ENCODE measurements around the gene CLCN4. TPM values are rescaled to one million over a fixed set of nuclear protein-coding genes. Genes with fewer than 3 reads are reported as not detected.

Gene CLCN4
- total RNA-seq, 1 experiment from 2014 or later = 6.9 TPM

GRCh38 chrX:10166248-10166716 lies 9.5 kb downstream of the CLCN4 start:
- Histone ChIP-seq H3K79me1 (ENCODE audit: insufficient read depth, low read depth, low read length, poor library complexity, severe bottlenecking) (no peaks in the 10 kb centered on the region), H2BK120ac (ENCODE audit: low read depth, low read length, poor library complexity, severe bottlenecking) (no peak overlapping the region), H3K56ac (ENCODE audit: insufficient read length, low read depth, low read length) (no peak overlapping the region), H3K14ac (ENCODE audit: insufficient read depth, low read length) (no peak overlapping the region), H3K9me3 (ENCODE audit: control insufficient read depth, low read depth, low read length) (no peaks in the 10 kb centered on the region), H4K20me1 (ENCODE audit: control insufficient read depth, insufficient read depth, insufficient read length) (no peaks in the 10 kb centered on the region), H3K4ac (ENCODE audit: low read depth, low read length) (no peak overlapping the region), H2BK20ac (ENCODE audit: low read depth, low read length, poor library complexity, severe bottlenecking) (no peak overlapping the region), H3K27ac (ENCODE audit: insufficient read length, low read depth, low read length) (no peak overlapping the region), H2AFZ (ENCODE audit: low read length) (no peak overlapping the region), H2AK5ac (ENCODE audit: insufficient read length, low read length) (no peak overlapping the region), H4K5ac (ENCODE audit: insufficient read length, low read depth, low read length) (no peak overlapping the region), H2BK15ac (ENCODE audit: low read depth, low read length) (no peak overlapping the region), H3K79me2 (ENCODE audit: insufficient read depth, low read length) (no peaks in the 10 kb centered on the region), H4K91ac (ENCODE audit: insufficient read length, low read depth, low read length) (no peak overlapping the region), H3T11ph (ENCODE audit: low read length) (no peak overlapping the region), H2BK12ac (ENCODE audit: insufficient read length, low read depth, low read length) (no peak overlapping the region), H3K4me2 (ENCODE audit: insufficient read depth, insufficient read length, low read length) (no peak overlapping the region), H3K23ac (ENCODE audit: insufficient read length, low read depth, low read length) (no peak overlapping the region), H2BK5ac (ENCODE audit: insufficient read length, low read length) (no peak overlapping the region), H3K4me1 (ENCODE audit: insufficient read depth, low read length) (no peaks in the 10 kb centered on the region), H3K27me3 (ENCODE audit: insufficient read depth, low read length) (no peaks in the 10 kb centered on the region), H3K23me2 (ENCODE audit: insufficient read length, low read depth, low read length, poor library complexity, severe bottlenecking) (peaks cover 4% of the 10 kb centered on the region), H4K8ac (replicated peaks; ENCODE audit: insufficient read length, low read depth, low read length) (no peak overlapping the region), H3K9ac (ENCODE audit: extremely low read depth, insufficient read length, low read length) (no peak overlapping the region), H3K18ac (ENCODE audit: insufficient read length, low read depth, low read length) (no peak overlapping the region)
- H3K27me3 Mint-ChIP-seq (ENCODE audit: low read depth) = no peaks in the 10 kb centered on the region
- no CpG with 5 or more reads among the region's 17 CpGs for WGBS (ENCODE audit: extremely low coverage, insufficient read length, low lambda C conversion rate)
- H3K4me3 Mint-ChIP-seq = no peak overlapping the region
- no peaks in the 10 kb centered on the region for H3K4me1 Mint-ChIP-seq
- H3K9me3 Mint-ChIP-seq = peaks cover 53 to 54% of the 10 kb centered on the region in 2 experiments
- DNase-seq = no peak
- TF ChIP-seq CTCF (conservative IDR thresholded peaks at IDR 0.05) = no peak
- H3K27ac Mint-ChIP-seq = no peak overlapping the region; a peak in 1 of 7 replicates
- H3K36me3 Mint-ChIP-seq (ENCODE audit: insufficient read depth in 1 of 3, low read depth in 3 of 3) = peaks cover 7 to 12% (median 8%) of the 10 kb centered on the region in 3 experiments; a peak in 5 of 7 replicates
